Pericardium fibroblast (primary cell): ENCODE measurements around the gene CAPSL. TPM values are rescaled to one million over a fixed set of nuclear protein-coding genes. Genes with fewer than 3 reads are reported as not detected.

Experiments
- total RNA-seq: library from RNA; depleted of rRNA; stranded (reverse); fragments of >200 nt; gene quantifications from 2 replicates; pipeline ENCODE4 v1.2.3, GENCODE V29; 2015

Gene CAPSL
- total RNA-seq: not detected in 2 replicates

DNA sequence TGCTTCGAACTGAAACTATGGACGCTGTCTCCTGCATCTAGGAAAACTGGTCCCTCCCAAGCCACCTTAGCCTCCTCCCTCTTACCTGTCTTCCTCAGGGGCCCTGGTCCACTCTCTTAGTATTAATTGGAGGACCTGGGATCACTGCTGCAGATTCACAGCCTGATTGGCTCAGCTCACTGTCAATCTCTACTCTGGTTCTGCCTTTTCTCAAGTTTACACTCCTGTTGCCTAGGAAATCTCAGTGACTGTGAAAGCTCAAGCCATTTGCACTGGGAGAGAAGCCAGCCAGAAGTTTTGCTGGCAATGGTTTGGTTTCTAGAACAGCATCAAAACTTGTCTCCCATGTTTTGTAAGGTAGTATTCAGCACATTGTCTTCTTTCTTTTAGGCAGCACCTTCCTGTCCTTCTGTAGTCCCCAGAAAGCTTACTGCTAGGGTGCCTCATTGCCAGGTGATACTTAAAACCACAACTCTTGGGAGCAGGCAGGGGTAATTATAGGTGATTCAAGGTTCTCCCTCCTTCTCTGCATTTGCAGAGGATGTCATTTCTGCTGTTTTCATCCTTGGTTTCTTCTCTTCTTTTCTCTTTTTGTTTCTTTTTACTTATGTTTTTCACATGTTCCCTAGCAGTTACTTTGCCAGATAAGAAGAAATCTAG, at the start of gene CAPSL:
Gene CAPSL, minus strand, starts transcription at position 55 of the 660 bp plus-strand sequence. CDS start 17,502 bp downstream, outside the sequence.

GRCh38 chr5:35856765-35857351, 81.6 kb downstream of the CAPSL start, which contains the start of gene IL7R:
Gene IL7R, plus strand, starts transcription at chr5:35856891. Its CDS starts 87 bp downstream, at chr5:35856978.

Other genes with a start within 250 kb of the CAPSL start
- 0.26 and 0.47 TPM in 2 replicates for gene IL7R, start 81.7 kb downstream of the CAPSL start, total RNA-seq
- not detected in 2 replicates for gene UGT3A1, start 52.8 kb upstream of the CAPSL start, total RNA-seq
- not detected in 2 replicates for gene UGT3A2, start 128.3 kb upstream of the CAPSL start, total RNA-seq
- gene LMBRD2, start 213.3 kb upstream of the CAPSL start, total RNA-seq: 3.7 and 4.7 TPM in 2 replicates
- 39.2 and 50.3 TPM in 2 replicates for gene SKP2, start 213.5 kb upstream of the CAPSL start, total RNA-seq